ENCODE measurements around the gene PTPRA.
"Not testable (repeated sequence)": the region's sequence is repeated elsewhere in the genome, so short reads cannot be mapped to it uniquely, and the experiment has no call there.

The PTPRA gene

DNA sequence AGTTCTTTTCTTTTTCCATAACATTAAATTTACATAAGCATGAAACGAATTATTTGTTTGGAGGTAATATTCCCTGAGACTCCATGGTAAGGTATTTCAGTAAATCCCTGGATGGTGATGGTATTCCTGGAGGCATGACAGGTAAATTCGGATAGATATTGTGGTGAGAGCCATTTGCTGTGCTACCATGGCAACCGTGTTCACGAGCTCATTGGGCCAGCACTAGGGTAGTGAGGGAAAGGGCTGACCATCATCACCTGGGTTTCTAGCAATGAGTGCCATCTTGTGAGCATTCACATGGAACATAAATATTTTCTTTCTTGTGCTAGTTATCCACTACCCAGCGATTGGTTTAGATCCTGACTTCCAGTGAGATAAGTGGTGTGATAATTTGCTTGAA lies 118.3 kb downstream of the PTPRA start:
- in situ Hi-C loops (cut with MboI; ENCODE audit: low sequenced_read_pairs): no loop called here

DNA sequence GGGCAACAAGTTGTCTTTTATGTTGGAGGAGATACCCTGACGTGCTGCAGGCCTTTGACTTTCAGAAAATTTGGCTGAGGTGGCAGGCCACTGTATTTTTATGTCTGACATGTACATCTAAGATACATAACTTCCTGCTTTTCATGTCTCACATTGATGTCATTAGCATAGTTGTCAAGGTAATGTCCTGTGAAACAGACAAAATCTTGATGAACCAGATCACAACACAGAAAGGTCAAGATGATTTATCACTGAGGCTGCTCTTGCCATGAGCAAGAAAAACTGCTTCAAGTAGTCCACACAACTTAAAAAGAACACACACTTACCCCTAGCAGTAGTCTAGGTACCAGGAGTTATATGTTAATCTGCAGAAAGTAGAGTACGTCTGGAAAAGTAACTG lies 120.0 kb downstream of the PTPRA start:
- in situ Hi-C loops (cut with MboI; ENCODE audit: low sequenced_read_pairs): no loop called here

DNA sequence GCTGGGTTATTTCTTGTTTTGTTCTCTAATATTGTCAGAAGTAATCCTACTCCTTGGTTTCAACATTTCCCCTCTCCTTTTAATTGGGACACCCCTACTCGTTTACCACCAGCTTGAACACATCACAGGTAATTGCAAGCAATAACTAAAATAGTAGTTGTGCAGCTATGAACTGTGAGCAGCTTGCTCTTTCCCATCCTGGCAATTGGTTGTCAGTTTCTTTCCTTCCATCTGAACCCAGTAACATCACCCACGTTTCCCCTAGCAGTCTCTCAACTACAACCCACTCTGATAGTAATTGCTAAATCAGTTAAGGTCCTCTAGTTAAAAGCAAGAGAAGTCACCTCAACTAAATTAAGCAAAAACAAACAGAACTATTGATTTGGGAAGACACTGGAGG lies 122.5 kb downstream of the PTPRA start:
- in situ Hi-C loops (cut with MboI; ENCODE audit: low sequenced_read_pairs): no loop called here

DNA sequence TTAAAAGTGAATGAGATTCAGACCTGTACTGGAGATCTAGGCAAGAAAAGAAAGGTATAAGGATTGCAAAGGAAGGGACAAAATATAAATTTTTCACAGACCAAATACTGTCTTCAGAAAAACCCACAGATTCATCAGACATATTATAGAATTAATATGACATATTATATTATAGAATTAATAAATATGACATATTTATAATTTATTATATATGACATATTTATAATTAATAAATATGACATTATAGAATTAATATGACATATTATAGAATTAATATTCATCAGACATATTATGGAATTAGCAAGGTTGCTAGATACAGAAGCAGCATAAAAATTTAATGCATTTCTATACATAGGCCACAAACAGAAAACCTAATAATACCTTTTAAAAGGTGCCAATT lies 125.4 kb downstream of the PTPRA start:
- in situ Hi-C loops (cut with MboI; ENCODE audit: low sequenced_read_pairs): no loop called here

DNA sequence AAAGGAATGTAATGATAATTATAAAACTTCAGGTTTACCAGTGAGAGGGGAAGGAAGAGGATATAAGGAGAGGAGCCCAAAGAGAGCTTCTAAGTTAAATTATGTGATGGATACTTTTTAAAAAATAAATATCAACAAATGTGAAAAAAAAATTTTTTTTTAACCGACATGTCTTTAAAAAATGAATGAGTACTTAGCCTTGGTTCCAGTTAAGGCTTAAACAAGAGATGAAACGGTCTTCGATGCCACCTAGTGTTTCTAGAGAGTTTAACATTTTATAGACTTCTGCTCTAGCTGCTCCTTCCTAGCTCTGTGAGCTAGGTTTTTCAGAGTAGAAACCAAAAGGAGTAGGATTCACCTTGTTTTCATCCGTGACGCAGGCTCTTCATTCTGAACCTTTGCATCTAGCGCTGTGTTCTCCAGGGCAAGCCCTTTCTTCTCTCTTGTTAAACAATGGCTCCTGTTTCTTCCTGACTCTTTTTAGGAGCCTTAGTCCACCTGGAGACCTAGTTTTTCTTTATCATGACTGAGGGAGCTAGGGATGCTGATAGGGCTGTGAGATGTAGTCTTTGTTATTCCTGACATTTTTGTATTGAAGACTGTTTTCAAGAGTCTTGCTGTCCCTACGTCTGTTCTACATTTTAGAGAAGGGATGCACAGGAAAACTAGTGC lies 127.7 kb downstream of the PTPRA start:
- in situ Hi-C loops (cut with MboI; ENCODE audit: low sequenced_read_pairs): no loop called here

DNA sequence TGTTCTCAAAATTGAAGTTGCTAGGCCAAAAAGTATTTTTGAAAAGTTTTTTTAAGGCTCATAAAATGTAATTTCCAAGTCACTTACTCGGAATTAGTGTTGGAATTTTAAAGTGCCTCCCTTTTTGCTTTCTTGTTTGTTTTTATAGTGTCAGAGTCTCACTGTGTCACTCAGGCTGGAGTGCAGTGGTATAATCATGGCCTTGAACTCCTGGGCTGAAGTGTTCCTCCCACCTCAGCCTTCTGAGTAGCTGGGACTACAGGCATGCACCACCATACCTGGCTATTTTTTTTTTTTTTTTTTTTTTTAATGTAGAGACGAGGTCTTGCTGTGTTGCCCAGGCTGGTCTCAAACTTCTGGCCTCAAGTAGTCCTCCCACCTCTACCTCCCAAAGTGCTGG lies 130.1 kb downstream of the PTPRA start:
- in situ Hi-C loops (cut with MboI; ENCODE audit: low sequenced_read_pairs): no loop called here

DNA sequence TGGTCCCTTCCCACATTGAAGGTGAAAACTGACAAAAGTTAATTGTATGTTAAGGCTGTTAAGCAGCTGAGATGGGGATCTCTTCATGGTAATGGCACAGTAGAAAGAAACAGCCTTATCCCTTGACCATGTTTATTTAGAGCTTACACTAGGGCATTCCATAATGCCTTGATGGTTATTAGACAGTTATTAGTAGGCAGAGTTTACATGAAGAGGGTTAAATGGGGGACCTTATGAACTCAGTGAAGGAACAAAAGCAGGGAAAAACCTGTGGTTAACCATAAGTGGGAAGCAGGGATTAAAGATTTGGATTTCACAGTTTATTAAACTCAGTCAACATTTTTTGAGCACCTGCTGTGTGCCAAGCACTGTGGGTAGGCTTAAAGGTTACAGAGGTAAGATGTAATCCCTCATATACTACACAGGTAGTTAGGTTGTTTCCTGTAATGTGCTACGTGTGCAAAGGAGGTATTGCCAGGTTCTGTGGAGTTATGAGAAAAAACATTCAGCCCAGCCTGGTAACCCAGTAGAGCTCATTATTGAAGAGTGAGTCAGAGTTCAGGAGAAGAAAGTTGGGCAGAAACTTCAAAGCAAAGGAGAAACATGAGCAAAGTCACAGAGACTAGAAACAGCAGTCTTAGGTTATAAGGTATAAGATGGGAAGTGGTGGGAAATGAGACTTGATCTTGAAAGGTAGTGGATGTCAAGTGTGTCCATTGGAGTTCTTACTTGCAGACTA lies 137.9 kb downstream of the PTPRA start:
- in situ Hi-C loops (cut with MboI; ENCODE audit: low sequenced_read_pairs): no loop called here

DNA sequence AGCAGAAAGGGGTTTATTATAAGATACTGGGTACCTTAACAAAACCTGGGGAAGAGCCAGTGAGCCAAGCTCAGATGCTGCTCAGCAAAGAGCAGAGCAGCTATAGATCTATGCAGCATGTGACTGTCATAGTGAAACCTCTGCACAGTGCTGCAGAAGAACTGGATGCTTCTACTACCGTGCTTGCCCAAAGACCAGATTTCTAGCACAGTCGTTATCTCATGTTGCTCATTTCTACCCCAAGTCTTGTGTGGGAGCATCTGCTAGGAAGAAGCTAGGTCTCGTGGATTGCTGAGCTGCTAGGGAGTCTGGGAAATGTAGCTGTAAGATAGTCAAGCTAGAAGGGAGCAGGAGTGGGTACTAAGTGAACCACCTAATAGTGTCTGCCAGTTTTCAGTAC lies 138.5 kb downstream of the PTPRA start:
- in situ Hi-C loops (cut with MboI; ENCODE audit: low sequenced_read_pairs): no loop called here

DNA sequence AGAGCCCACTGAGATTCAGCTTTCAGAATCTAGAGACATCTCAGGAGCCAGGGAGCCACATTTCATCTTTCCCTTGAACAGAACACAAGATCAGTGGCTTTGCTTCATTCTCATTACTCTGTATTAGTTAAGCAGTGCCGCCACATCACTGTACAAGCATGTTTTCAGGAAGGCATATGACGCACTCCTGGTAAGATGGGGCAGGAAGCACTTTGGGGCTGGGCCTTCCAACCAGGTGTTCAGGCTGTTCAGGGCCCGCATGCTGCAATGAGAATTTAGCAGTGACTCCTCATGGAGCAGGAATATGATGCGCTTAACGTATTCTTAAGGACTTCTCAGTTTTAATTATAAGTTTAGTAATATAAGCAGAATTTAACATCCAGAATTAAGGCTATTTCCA lies 140.5 kb downstream of the PTPRA start:
- in situ Hi-C loops (cut with MboI; ENCODE audit: low sequenced_read_pairs): no loop called here

DNA sequence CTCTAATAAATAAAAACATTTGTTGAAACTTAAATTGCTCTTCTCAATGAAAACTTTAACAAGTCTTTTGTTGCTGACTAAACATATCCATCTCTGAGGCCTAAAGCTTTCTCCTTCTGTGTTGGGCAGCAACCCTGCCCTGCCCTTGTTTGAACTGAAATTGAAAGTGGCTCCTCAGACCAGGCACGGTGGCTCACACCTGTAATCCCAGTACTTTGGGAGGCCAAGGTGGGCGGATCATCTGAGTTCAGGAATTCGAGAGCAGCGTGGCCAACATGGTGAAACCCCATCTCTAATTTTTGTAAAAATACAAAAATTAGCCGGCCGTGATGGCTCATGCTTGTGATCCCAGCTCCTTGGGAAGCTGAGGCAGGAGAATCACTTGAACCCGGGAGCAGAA lies 140.9 kb downstream of the PTPRA start:
- in situ Hi-C loops (cut with MboI; ENCODE audit: low sequenced_read_pairs): no loop called here

DNA sequence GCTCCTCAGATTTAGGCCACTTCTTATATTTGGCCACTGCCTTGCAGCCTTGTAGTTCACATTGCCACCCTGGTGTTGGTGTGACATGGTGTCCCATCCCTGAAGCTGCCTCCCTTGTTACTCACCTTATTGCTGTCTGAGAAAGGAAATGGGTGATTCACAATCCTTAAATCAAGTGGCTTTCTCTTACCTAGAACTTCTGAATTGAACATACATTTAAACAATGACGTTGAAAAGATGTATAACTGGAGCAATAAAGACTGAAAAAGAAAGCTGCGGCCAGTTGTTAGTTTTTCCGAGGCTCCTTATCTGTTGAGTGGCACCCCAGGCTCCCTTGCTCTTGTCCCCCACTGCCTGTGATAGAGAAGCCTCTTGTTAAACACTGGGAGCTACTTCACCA lies 141.4 kb downstream of the PTPRA start:
- in situ Hi-C loops (cut with MboI; ENCODE audit: low sequenced_read_pairs): no loop called here

DNA sequence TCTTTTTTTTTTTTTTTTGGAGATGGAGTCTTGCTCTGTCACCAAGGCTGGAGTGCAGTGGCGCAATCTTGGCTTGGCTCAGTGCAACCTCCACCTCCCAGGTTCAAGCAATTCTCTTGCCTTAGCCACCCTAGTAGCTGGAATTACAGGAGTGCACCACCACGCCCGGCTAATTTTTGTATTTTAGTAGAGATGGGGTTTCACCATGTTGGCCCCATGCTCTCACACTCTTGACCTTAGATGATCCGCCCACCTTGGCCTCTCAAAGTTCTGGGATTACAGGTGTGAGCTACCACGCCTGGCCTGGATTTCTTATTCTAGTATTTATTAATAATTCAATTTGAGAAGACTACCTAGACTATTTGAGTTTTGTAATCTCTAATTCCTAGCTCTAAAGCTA lies 142.0 kb downstream of the PTPRA start:
- in situ Hi-C loops (cut with MboI; ENCODE audit: low sequenced_read_pairs): not testable (repeated sequence)

DNA sequence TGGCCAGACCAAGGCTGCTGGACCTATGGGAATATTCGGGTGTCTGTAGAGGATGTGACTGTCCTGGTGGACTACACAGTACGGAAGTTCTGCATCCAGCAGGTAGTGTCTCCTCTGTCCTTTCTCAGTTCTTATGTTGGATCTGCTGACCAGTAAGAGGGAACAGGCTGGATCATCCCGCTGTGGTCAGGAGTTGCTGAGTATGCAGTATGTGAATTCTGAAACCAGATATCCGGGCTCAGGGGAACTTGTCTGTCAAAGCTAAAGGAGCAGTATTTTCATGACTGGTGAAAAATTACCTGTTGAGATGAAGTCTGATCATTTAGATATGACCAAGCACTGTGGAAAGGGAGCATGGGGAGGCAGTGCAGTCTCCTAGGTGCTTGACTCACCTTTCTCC lies 148.0 kb downstream of the PTPRA start:
- in situ Hi-C loops (cut with MboI; ENCODE audit: low sequenced_read_pairs): no loop called here

DNA sequence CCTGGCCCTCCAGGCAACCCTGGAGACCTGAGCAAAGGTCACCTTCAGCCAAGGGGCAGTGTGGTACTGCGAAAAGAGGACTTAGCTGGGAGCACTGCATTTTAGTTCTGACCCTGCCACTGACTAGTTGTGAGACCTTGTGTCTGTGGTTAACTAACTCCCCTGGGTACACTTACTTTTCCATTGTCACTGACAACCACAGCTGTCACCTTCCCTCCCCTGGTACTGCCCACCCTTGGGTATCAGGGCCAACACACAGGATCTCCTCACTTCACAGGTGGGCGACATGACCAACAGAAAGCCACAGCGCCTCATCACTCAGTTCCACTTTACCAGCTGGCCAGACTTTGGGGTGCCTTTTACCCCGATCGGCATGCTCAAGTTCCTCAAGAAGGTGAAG lies 148.5 kb downstream of the PTPRA start:
- in situ Hi-C loops (cut with MboI; ENCODE audit: low sequenced_read_pairs): no loop called here

DNA sequence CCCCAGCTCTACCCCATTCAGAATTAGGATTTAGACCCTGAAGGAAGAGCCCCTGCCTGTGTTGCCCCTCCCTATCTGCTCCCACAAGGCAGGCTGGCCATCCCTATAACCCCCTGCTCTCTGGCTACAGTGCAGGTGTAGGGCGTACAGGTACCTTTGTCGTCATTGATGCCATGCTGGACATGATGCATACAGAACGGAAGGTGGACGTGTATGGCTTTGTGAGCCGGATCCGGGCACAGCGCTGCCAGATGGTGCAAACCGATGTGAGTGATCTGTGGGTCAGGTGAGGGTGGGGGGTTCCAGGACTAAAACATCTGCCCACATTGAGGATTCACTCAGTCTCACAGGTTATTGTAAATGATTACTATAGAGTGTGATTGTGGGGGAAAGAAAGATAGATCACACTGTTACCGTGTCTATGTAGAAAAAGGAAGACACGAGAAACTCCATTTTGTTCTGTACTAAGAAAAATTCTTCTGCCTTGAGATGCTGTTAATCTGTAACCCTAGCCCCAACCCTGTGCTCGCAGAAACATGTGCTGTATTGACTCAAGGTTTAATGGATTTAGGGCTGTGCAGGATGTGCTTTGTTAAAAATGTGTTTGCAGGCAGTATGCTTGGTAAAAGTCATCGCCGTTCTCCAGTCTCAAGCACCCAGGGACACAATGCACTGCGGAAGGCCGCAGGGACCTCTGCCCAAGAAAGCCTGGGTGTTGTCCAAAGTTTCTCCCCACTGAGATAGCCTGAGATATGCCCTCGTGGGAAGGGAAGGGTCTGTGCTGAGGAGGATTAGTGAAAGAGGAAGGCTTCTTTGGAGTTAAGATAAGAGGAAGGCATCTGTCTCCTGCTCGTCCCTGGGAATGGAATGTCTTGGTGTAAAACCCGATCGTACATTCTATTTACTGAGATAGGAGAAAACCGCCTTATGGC lies 149.5 kb downstream of the PTPRA start:
- in situ Hi-C loops (cut with MboI; ENCODE audit: low sequenced_read_pairs): not testable (repeated sequence)

DNA sequence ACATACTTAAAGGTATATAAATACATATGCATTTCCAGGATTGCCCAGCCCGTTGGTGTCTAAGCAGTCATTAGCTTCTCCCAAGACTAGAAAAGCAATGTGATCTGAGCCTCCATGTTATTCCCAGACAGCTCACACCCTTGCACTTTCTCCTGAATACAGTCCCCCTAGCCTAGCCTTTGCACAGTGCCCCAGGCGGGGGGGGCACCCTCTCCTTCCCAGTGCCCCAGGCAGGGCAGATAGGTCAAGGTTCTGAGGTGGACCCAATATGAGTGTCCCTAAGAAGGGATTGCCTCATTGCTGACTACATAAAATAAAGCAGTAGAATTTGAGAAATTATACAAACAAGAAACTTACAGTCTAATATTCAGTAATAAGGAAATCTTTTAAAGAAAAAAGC lies 154.7 kb downstream of the PTPRA start:
- in situ Hi-C loops (cut with MboI; ENCODE audit: low sequenced_read_pairs): no loop called here

DNA sequence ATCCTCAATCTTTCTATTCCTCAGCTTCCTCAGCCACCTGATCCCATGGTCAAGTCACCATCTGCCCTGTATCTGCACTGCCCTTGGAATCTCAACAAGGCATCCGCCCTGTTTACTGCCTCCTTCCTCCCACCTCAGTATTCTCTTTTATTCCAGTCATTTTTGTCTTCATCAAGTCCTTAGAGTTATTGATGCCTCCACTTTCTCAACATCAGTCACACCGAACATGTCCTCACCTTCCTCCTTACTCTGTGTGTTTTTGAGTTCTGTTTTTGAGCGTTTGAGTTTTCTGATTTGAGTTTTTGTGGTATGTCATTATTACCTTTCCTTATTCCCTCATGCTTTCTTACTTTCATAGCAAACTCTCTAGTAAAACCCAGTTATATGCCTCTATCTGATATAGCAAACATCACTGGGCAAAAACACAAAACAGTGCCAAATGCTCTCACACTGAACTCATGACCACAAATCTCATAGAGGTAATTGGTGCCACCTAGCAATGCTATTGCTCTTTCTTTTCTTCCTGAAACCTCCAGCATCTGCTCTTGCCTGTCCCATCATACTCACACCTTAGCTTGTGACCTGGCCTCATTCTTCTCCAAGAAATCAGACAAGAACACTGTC lies 158.4 kb downstream of the PTPRA start:
- in situ Hi-C loops (cut with MboI; ENCODE audit: low sequenced_read_pairs): no loop called here

DNA sequence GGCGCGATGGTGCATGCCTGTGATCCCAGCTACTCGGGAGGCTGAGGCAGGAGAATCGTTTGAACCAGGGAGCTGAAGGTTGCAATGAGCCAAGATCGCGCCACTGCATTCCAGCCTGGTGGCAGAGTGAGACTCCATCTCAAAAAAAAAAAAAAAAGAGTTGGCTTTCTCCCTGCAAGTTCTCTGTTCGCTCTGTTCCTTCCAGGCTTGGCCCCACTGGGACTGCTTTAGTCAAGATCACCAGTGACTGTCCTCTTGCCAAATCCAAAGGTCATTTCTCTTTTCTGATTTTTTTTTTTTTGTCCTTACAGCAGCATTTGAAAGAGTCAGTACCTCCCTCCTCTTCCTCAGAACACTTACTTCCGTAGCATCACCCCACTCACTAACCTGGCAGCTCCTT lies 159.3 kb downstream of the PTPRA start:
- in situ Hi-C loops (cut with MboI; ENCODE audit: low sequenced_read_pairs): no loop called here

DNA sequence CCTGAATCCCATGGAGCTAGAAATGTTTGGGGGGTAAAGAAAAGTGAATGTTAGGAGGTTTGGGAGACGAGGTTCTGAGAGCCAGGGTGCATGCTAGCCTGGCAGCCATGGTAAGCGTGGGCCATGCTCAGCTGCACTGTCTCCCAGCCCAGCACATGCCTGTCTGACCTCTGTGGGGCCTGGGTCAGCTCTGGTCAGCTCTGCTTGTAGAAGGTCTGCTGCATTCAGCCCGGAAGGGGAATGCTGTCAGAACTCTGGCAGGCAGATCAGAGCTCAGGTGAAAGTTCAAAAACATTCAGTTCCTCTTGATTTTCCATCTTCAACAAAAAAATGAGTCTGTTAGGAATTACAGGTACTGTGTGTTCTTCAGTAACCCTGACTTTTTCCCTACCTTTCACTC lies 164.4 kb downstream of the PTPRA start:
- in situ Hi-C loops (cut with MboI; ENCODE audit: low sequenced_read_pairs): no loop called here

DNA sequence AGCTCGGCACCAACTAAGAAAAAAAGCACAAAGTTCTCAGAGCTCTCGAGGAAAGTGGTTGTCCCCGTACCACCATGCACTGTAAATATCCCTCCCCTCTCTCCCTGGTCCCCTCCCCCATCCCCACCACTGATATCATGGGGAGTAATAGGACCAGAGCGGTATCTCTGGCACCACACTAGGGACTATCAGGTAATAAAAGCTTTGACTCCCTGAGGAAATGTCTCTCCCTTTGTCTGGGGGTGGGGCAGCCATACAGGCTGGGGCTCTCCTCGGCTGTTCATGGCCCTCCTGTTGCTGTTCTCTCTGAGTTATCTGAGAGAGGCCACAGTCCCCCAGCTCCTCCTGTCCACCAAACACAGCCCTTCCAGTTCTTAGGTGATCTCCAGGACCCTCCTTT lies 165.2 kb downstream of the PTPRA start:
- in situ Hi-C loops (cut with MboI; ENCODE audit: low sequenced_read_pairs): no loop called here

DNA sequence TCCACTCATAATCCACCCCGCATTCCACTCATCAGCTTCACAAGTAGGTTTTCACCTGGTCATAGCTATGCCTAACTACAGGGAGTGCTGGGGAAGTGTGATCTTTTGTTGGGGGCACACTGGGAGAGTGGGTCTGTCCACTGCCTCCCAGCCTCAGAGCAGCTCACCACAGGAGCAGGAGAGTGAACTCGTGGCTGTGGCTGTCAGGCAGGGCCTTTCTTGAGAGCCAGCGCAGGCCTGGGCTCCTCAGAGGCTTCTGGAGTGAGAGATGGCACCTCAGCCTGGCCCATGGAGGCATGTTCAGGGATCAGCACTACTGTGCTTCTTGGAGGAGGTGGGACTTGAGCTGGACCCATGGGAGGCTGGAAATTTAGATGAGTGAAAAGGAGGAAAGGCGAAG lies 166.1 kb downstream of the PTPRA start:
- in situ Hi-C loops (cut with MboI; ENCODE audit: low sequenced_read_pairs): no loop called here

All from HL-60/S4 treated with retinoic acid at 250 ng/mL for 4 days and 3 days (cell line).